BLaER1 (cell line): ENCODE data around the gene ARHGEF28.

Source experiments
- H3K27ac ChIP-seq: shearing (Covaris generic); formaldehyde crosslinking; 2 replicates; pipeline ENCODE4 v1.8.1; 2022
- H3K27me3 ChIP-seq: shearing (Covaris generic); formaldehyde crosslinking; 2 replicates; pipeline ENCODE4 v1.8.1; 2022
- H3K36me3 ChIP-seq: shearing (Covaris generic); formaldehyde crosslinking; 2 replicates; pipeline ENCODE4 v1.8.1; 2022
- H3K4me1 ChIP-seq: shearing (Covaris generic); formaldehyde crosslinking; 2 replicates; pipeline ENCODE4 v1.8.1; 2022
- H3K4me2 ChIP-seq: shearing (Covaris generic); formaldehyde crosslinking; 2 replicates; pipeline ENCODE4 v1.8.1; 2022
- H3K4me3 ChIP-seq: shearing (Covaris generic); formaldehyde crosslinking; 2 replicates; pipeline ENCODE4 v1.8.1; 2022
- H3K9ac ChIP-seq: shearing (Covaris generic); formaldehyde crosslinking; 2 replicates; pipeline ENCODE4 v1.8.1; 2022
- H3K9me3 ChIP-seq: shearing (Covaris generic); formaldehyde crosslinking; 2 replicates; pipeline ENCODE4 v1.8.1; 2022
- H4K20me1 ChIP-seq: shearing (Covaris generic); formaldehyde crosslinking; 2 replicates; pipeline ENCODE4 v1.8.1; 2022
- Cebpa-rat ChIP-seq: shearing (Covaris generic); IDR thresholded peaks from 2 replicates; pipeline ENCODE4 v1.8.1; 2022

The ARHGEF28 gene

GRCh38 chr5:73968729-73969128 lies 342.7 kb downstream of the ARHGEF28 start:
- Histone ChIP-seq H3K4me1 (peaks cover 3% of the 10 kb centered on the region; the same call in 1 of the 2 replicates), H4K20me1 (no peaks in the 10 kb centered on the region), H3K4me2 (no peak overlapping the region), H3K27me3 (no peaks in the 10 kb centered on the region), H3K36me3 (no peaks in the 10 kb centered on the region), H3K4me3 (no peak overlapping the region), H3K9me3 (peaks cover 13% of the 10 kb centered on the region; the same call in 1 of the 2 replicates), H3K9ac (no peak overlapping the region), H3K27ac (no peak overlapping the region)
- TF ChIP-seq Cebpa-rat: no peak

GRCh38 chr5:73969195-73970036 lies 343.4 kb downstream of the ARHGEF28 start:
- no peaks in the 10 kb centered on the region for H3K4me1 ChIP-seq
- no peaks in the 10 kb centered on the region for H4K20me1 ChIP-seq
- H3K4me3 ChIP-seq: no peak overlapping the region
- H3K4me2 ChIP-seq: no peak overlapping the region
- TF ChIP-seq Cebpa-rat: no peak
- peaks cover 13% of the 10 kb centered on the region; the same call in 1 of the 2 replicates for H3K9me3 ChIP-seq
- no peaks in the 10 kb centered on the region for H3K27me3 ChIP-seq
- no peaks in the 10 kb centered on the region for H3K36me3 ChIP-seq
- no peak overlapping the region for H3K9ac ChIP-seq
- no peak overlapping the region for H3K27ac ChIP-seq

GRCh38 chr5:73971326-73971725 lies 345.3 kb downstream of the ARHGEF28 start:
- Histone ChIP-seq H3K4me3 (no peak overlapping the region), H4K20me1 (no peaks in the 10 kb centered on the region), H3K4me1 (no peaks in the 10 kb centered on the region), H3K27ac (no peak overlapping the region), H3K9me3 (peaks cover 13% of the 10 kb centered on the region; the same call in 1 of the 2 replicates), H3K27me3 (no peaks in the 10 kb centered on the region), H3K36me3 (no peaks in the 10 kb centered on the region), H3K9ac (no peak overlapping the region), H3K4me2 (no peak overlapping the region)
- TF ChIP-seq Cebpa-rat: no peak

GRCh38 chr5:73973135-73973534 lies 347.1 kb downstream of the ARHGEF28 start:
- H3K36me3 ChIP-seq: no peaks in the 10 kb centered on the region
- no peak overlapping the region for H3K4me3 ChIP-seq
- no peak overlapping the region for H3K27ac ChIP-seq
- no peaks in the 10 kb centered on the region for H3K4me1 ChIP-seq
- no peak overlapping the region for H3K4me2 ChIP-seq
- H3K9me3 ChIP-seq: no peaks in the 10 kb centered on the region
- TF ChIP-seq Cebpa-rat: no peak
- no peaks in the 10 kb centered on the region for H3K27me3 ChIP-seq
- H3K9ac ChIP-seq: no peak overlapping the region
- H4K20me1 ChIP-seq: no peaks in the 10 kb centered on the region

GRCh38 chr5:73974871-73975360 lies 348.9 kb downstream of the ARHGEF28 start:
- H3K36me3 ChIP-seq: no peaks in the 10 kb centered on the region
- no peak for TF ChIP-seq Cebpa-rat
- no peak overlapping the region for H3K9ac ChIP-seq
- H3K4me1 ChIP-seq: no peaks in the 10 kb centered on the region
- no peak overlapping the region for H3K4me3 ChIP-seq
- H4K20me1 ChIP-seq: no peaks in the 10 kb centered on the region
- no peak overlapping the region for H3K27ac ChIP-seq
- H3K27me3 ChIP-seq: no peaks in the 10 kb centered on the region
- no peak overlapping the region for H3K4me2 ChIP-seq
- no peaks in the 10 kb centered on the region for H3K9me3 ChIP-seq

- Histone ChIP-seq H3K9ac (no peak overlapping the region), H3K4me2 (no peak overlapping the region), H3K27ac (no peak overlapping the region), H3K4me1 (no peaks in the 10 kb centered on the region), H3K36me3 (no peaks in the 10 kb centered on the region), H3K4me3 (no peak overlapping the region), H4K20me1 (no peaks in the 10 kb centered on the region), H3K27me3 (no peaks in the 10 kb centered on the region), H3K9me3 (no peaks in the 10 kb centered on the region)
- TF ChIP-seq Cebpa-rat: no peak
Observed at GRCh38 chr5:73975845-73976244, 349.8 kb downstream of the ARHGEF28 start.

GRCh38 chr5:73977146-73977545 lies 351.1 kb downstream of the ARHGEF28 start:
- no peaks in the 10 kb centered on the region for H3K9me3 ChIP-seq
- no peaks in the 10 kb centered on the region for H3K36me3 ChIP-seq
- H3K27me3 ChIP-seq: no peaks in the 10 kb centered on the region
- TF ChIP-seq Cebpa-rat: no peak
- H4K20me1 ChIP-seq: no peaks in the 10 kb centered on the region
- no peak overlapping the region for H3K9ac ChIP-seq
- H3K4me3 ChIP-seq: no peak overlapping the region
- H3K27ac ChIP-seq: no peak overlapping the region
- H3K4me2 ChIP-seq: no peak overlapping the region
- H3K4me1 ChIP-seq: no peaks in the 10 kb centered on the region

- no peaks in the 10 kb centered on the region for H3K36me3 ChIP-seq
- no peak overlapping the region for H3K4me2 ChIP-seq
- H3K27me3 ChIP-seq: no peaks in the 10 kb centered on the region
- H4K20me1 ChIP-seq: no peaks in the 10 kb centered on the region
- TF ChIP-seq Cebpa-rat: no peak
- no peak overlapping the region for H3K9ac ChIP-seq
- no peak overlapping the region for H3K4me3 ChIP-seq
- no peaks in the 10 kb centered on the region for H3K4me1 ChIP-seq
- H3K27ac ChIP-seq: no peak overlapping the region
- no peaks in the 10 kb centered on the region for H3K9me3 ChIP-seq
Observed at GRCh38 chr5:73979321-73979720, 353.3 kb downstream of the ARHGEF28 start.

- TF ChIP-seq Cebpa-rat: no peak
- H3K27ac ChIP-seq: no peak overlapping the region
- H4K20me1 ChIP-seq: no peaks in the 10 kb centered on the region
- H3K36me3 ChIP-seq: no peaks in the 10 kb centered on the region
- no peaks in the 10 kb centered on the region for H3K4me1 ChIP-seq
- no peak overlapping the region for H3K9ac ChIP-seq
- no peaks in the 10 kb centered on the region for H3K27me3 ChIP-seq
- no peak overlapping the region for H3K4me3 ChIP-seq
- H3K4me2 ChIP-seq: no peak overlapping the region
- H3K9me3 ChIP-seq: no peaks in the 10 kb centered on the region
Observed at GRCh38 chr5:73981704-73982103, 355.7 kb downstream of the ARHGEF28 start.

GRCh38 chr5:73983644-73984043 lies 357.6 kb downstream of the ARHGEF28 start:
- Histone ChIP-seq H3K27me3 (no peaks in the 10 kb centered on the region), H3K4me3 (no peak overlapping the region), H3K4me1 (no peaks in the 10 kb centered on the region), H3K36me3 (no peaks in the 10 kb centered on the region), H4K20me1 (no peaks in the 10 kb centered on the region), H3K9me3 (no peaks in the 10 kb centered on the region), H3K27ac (no peak overlapping the region), H3K4me2 (no peak overlapping the region), H3K9ac (no peak overlapping the region)
- no peak for TF ChIP-seq Cebpa-rat
